ENCODE measurements around the gene CDK17.

- TF ChIP-seq, protein P1, sequence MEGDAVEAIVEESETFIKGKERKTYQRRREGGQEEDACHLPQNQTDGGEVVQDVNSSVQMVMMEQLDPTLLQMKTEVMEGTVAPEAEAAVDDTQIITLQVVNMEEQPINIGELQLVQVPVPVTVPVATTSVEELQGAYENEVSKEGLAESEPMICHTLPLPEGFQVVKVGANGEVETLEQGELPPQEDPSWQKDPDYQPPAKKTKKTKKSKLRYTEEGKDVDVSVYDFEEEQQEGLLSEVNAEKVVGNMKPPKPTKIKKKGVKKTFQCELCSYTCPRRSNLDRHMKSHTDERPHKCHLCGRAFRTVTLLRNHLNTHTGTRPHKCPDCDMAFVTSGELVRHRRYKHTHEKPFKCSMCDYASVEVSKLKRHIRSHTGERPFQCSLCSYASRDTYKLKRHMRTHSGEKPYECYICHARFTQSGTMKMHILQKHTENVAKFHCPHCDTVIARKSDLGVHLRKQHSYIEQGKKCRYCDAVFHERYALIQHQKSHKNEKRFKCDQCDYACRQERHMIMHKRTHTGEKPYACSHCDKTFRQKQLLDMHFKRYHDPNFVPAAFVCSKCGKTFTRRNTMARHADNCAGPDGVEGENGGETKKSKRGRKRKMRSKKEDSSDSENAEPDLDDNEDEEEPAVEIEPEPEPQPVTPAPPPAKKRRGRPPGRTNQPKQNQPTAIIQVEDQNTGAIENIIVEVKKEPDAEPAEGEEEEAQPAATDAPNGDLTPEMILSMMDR (IDR thresholded peaks at IDR 0.05; ENCODE audit: control extremely low read depth in 1 of 3, insufficient read depth in 1 of 3, low read depth in 1 of 3, low read length in 3 of 3), result no peak
- TF ChIP-seq SIRT6 (IDR thresholded peaks at IDR 0.05; ENCODE audit: low read length), result no peak
- TF ChIP-seq MAX (IDR thresholded peaks at IDR 0.05), result no peak
- no peak for TF ChIP-seq MAFK (IDR thresholded peaks at IDR 0.05; ENCODE audit: low read depth, low read length)
- no peak for TF ChIP-seq TAF1 (IDR thresholded peaks at IDR 0.05; ENCODE audit: low read depth, low read length)
- no peak for TF ChIP-seq EZH2 (IDR thresholded peaks at IDR 0.05; ENCODE audit: low read depth, low read length, severe bottlenecking)
- TF ChIP-seq EP300 (IDR thresholded peaks at IDR 0.05; ENCODE audit: borderline replicate concordance in 1 of 2, low read depth in 2 of 2, low read length in 2 of 2), result no peak
- TF ChIP-seq TBP (IDR thresholded peaks at IDR 0.05; ENCODE audit: low read depth, low read length), result no peak
- no peak for TF ChIP-seq SP4 (IDR thresholded peaks at IDR 0.05; ENCODE audit: low read length)
- TF ChIP-seq YY1 (IDR thresholded peaks at IDR 0.05; ENCODE audit: low read depth, low read length), result no peak
- TF ChIP-seq, protein P2, sequence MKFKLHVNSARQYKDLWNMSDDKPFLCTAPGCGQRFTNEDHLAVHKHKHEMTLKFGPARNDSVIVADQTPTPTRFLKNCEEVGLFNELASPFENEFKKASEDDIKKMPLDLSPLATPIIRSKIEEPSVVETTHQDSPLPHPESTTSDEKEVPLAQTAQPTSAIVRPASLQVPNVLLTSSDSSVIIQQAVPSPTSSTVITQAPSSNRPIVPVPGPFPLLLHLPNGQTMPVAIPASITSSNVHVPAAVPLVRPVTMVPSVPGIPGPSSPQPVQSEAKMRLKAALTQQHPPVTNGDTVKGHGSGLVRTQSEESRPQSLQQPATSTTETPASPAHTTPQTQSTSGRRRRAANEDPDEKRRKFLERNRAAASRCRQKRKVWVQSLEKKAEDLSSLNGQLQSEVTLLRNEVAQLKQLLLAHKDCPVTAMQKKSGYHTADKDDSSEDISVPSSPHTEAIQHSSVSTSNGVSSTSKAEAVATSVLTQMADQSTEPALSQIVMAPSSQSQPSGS (IDR thresholded peaks at IDR 0.05; ENCODE audit: low read length), result no peak
- TF ChIP-seq POLR2A (IDR thresholded peaks at IDR 0.05; ENCODE audit: control extremely low read depth in 1 of 2, low read depth in 2 of 2, low read length in 2 of 2), result no peak
Observed at GRCh38 chr12:96350982-96351381, 49.3 kb downstream of the CDK17 start.
